NCI-H187 (cell line): Measurements from ENCODE around the gene KRT2.

ENCODE experiments used
- DNase-seq, 2 experiments: peaks; one replicate each; lab custom pipeline; 2025; lab: John Stamatoyannopoulos, UW

Gene KRT2

DNA sequence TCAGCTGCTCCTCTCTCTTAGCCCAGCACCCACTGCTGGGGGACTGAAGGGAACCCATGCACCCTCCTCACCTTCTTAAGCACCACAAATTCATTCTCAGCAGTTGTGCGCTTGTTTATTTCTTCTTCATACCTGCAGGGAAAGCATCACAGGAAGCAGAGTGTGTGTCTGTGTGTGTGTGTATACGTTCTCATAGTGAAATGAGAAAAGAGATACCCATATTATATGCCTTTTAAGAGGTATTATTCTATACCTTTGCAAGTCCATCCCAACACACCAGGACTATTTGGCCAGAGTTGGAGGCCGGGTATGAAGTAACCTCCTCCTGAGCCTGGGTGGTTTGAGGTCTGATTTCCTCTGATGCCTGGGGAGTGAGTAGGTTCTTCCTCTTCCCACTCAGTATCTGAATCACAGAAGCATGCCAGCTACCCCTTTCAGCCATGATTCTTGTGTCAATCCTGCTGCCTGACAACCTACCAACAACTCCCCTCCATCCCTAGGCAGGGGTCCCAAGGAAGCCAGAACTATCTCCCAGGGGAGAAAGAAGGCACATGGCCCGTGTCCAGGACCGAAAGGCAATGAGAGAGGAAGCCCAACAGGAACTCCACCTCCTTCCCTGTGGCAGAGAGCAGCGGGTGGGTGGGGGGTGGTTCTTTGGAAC is 36.7 kb downstream of the KRT2 start:
- no peak for DNase-seq

DNA sequence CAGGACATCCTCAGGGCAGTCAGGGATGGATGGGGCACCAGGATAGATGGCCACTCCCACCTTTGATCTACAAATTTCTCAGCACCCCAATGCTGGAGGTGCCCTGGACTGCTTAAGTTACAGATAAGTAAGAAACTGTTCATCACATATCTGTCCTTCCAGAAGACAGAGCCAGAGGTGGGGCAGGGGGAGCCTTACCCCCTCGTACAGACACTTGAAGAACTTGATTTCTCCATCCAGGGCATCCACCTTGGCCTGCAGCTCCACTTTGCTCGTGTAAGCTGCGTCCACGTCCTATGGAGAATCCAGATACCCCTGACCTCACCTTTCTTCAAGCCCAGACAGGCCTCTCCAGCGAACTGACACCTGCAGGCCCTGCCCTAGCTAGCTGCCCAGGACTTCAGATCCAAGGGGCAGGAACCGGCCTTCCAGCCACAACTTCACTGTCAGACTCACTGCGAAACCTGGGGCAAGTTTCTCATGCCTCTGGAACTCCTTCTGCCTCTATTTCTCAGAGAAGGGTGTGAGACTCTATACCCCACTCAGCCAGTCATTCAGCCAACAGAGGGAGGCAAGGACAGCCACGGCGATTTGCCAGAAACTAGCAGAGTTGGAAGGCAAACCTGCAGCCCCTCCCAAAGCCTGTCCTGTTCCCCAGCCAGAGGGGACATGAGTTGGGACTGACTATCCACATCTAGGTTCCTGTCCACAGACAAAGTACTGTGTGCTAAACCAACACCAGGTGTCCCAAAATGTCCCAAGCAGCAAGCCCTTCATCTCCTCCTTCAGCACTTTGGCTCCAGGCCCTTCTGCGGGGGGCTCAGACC is 37.4 kb downstream of the KRT2 start:
- no peak for DNase-seq

GRCh38 chr12:52613384-52614030 is 38.5 kb downstream of the KRT2 start:
- DNase-seq = no peak

- DNase-seq = no peak
Observed at GRCh38 chr12:52612431-52613383, 39.3 kb downstream of the KRT2 start.

- no peak for DNase-seq
Observed at GRCh38 chr12:52611080-52611468, 40.9 kb downstream of the KRT2 start.

DNA sequence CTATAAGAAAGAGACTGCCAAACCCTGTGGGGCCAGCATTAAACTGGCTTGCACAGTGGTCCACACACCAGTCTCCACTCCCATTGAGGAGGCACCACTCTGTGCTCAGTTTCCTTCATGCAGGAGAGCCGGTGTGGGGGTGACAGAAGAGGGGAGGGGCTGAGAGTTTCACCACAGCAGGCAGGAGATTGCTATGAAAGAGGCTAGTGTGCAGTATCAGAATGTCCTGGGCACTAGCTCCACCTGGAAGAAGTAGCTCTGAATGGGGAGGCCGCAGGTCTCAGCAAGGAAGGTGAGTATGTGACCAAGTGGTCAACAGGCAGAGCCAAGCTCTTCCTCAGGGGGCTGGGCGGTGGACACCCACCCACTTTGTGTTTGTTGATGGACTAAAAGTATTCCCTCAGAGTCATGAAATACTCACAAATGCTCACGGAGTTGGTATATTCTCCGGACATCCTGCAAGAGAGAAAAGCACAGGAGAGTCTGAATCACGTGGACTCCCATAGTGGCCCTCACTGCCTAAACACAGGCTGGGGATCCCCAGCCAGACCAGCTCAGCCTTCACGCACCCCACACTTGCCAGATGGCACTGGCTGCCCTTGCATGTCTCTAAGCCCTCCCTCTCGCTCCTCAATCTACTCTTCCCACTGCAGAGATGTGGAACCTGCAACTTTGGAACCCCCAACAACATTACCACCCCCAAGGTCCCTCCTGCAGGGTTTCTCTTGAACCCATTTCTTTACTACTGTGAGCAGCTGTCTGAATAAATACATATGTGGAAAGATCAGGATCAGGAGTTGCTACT is 43.0 kb downstream of the KRT2 start:
- DNase-seq = no peak

- no peak for DNase-seq
Observed at GRCh38 chr12:52608161-52608560, 43.9 kb downstream of the KRT2 start.

GRCh38 chr12:52607314-52607713 is 44.7 kb downstream of the KRT2 start:
- no peak for DNase-seq

DNA sequence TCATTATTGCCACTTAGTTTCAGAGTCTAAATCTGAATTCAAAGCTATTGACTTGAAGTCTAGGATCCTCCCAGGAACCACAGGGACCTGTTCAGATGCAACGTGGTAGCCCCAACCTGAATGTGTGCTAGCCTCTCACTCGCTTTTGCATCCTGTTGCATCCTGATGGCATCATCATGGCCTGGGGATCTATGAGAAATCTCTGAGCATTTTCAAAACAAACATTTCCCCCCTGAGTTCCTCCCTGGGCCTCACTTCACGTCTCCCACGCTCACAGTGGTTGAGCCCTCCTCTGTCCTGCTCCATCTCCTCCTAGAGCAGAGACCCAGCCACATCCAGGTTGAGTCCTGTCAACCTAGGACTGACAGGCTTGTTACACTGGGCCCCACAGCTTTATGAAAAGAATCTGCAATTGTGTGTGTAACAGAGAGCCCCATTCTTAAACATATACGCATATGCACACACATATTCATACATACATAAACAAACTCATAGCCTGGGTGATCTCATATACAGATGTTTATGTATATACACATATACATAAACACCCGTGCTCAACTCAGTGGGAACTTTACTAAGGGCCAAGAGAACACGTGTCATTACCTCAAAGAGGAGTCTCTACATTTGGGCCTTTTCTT is 45.3 kb downstream of the KRT2 start:
- no peak for DNase-seq

DNA sequence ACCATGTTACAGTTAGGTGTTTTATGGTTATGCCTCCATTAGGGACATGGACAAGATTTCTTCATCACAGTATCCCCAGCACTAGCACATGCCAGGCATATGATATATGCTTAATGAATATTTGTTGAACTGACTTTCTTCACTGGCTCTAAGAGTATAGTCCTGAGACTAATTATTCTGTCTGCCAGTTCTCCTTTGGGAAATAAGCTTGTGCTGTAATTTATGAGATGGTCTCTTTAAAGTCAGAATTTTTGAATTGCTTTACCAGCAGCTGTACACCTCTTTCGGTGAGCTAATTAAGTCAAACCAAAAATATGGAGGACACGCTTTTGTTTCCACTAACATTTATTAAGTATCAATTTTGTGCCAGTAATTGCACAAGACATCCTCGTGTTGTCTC is 45.9 kb downstream of the KRT2 start:
- no peak for DNase-seq

GRCh38 chr12:52605542-52605941 is 46.5 kb downstream of the KRT2 start:
- no peak for DNase-seq

DNA sequence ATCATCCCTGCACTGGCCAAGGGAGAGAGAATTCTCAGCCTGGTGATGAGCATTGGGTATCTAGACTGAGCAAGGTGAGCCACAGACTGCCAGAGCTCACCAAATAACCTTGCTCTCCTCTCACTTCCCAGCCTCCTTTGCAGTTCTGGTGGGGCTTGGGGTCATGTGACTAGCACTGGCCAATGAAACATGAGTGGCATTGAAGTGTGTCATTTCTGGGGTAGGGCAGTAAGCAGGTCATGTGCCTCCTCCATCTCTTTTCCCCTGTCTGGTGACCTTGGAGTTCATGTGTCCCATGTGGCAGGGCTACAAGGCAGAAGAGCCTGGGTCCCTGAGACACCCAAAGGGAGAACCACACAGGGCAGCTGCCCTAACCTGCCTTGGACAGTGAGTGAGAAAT is 47.2 kb downstream of the KRT2 start:
- DNase-seq = no peak

DNA sequence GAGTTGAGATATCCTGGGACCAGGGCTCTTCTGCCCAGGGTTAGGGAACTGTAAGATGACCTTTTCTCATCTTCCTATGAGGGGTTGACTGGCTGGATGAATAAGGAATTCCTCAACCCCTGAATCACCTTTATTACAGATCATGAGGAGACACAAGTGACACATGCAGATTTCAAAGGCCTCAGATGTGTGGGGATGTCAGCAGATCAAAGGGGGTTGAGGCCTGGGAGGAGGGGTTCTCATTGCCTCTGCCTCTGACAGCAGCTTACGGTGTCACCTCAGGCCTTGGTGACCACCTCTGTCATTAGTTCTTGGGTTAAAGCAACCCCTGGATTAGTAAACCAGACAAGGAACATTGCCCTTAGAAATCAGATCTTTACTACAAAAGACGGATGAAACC is 48.7 kb downstream of the KRT2 start:
- DNase-seq = no peak

DNA sequence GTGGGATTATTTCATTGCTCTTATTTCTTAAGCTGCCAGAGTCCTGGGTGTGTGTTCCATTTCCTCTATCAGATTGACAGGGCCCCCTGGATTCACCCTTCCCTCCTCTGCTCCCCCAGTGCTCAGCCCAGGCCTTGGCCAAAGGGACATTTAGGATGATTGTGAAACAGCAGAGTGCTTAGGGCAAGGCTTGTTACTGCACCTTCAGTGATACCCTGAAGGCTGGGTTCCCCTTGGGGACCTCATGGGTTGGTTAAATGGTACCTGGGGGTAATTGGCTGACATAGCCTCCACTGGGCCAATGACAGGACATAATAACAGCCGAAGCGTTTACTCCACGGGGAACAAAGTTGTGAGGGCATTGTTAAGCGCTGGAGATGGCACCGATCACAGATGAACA is 49.5 kb downstream of the KRT2 start:
- DNase-seq = no peak

DNA sequence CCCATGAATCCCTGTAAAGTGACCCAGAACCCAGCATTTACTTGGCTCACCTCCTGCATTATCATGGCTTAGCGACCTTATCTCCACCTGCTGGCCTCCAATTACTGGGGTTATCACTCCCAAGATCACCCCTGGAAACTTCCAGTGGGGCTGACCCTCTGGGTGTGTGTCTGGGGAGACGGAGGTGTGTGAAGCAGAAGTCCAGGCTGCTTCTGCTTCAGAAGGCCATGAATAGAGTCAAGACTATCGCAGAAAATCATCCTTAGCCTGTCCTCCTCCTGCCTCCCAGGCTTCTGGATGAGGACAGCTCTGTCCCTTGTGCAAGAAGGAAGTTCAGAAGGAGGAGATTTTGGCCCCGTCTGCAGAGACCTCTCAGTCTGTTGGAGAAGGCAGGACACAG is 50.3 kb downstream of the KRT2 start:
- no peak for DNase-seq

DNA sequence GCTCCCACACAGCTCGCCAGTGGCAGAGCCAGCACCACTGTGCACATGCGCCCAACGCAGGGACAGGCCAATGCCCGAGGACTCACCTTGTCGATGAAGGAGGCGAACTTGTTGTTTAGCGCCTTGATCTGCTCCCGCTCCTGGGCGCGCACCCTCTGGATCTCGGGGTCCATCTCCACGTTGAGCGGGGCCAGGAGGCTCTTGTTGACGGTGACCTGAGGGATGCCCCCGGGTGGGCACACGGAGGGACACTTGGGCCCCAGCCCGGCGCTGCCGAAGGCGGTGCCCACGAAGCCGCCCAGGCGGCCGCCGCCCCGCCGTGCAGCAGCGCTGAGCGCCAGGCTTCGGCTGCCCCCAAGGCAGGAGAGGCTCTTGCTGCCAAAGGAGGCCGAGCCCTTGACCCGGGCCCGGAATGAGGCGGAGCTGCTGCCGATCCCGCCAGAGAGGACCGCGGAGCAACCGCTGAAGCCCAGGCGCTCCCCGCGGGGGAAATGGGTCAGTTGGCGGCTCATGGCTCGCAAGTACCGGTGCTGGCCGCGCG is 51.0 kb downstream of the KRT2 start, which contains the start of gene KRT72:
TSS of gene KRT72 (minus strand) at position 523 of the 541 bp plus-strand sequence. CDS start at position 512, 11 bp downstream.
- DNase-seq = no peak

DNA sequence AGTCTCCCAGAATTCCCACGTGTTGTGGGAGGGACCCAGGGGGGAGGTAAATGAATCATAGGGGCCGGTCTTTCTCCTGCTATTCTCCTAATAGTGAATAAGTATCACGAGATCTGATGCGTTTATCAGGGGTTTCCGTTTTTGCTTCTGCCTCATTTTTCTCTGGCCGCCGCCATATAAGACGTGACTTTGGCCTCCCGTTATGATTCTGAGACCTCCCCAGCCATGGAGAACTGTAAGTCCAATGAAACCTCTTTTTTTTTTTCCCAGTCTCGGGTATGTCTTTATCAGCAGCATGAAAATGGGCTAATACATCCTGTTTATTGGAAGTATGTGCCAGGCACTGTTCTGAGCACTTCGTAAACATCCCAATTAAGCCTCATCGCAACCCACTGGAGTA is 51.5 kb downstream of the KRT2 start:
- no peak for DNase-seq

DNA sequence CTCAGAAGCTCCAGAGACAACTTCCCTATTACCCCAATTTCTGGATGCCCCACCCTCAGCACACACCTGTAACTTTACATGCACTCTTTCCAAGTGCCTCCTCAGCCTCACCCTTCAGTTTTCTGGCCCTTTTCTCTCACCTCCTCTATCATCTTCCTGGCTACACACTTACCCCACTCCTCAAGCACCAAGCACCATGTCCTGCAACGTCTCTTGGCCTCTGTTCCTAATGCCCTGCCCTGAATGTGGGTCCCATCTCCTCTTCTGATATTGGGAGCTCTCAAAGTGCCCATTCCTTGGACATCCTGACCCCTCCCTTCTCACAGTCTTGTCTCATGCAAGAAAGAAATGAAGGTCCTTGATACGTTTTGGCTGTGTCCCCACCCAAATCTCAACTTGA is 51.9 kb downstream of the KRT2 start:
- DNase-seq = no peak

DNA sequence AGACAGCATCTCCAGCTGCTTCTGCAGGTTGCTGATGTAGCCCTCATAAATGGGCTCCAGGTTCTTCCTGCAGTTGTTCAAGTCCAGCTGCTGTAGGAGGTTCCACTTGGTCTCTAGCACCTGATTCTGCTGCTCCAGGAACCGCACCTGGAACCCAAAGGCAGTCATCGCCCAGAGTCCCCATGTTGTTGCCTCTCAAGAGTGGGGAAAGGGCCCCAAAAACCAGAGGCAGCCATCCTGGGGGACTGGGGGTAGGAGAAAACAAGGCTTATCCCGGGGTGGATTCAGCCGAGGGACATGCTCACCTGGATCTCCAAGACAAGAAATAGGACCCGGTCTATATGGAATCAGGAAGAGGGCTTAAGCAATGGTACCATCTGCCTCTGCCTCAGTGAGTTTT is 53.0 kb downstream of the KRT2 start:
- DNase-seq = no peak
